ENCODE measurements around the gene UPK2.

UPK2 gene

DNA sequence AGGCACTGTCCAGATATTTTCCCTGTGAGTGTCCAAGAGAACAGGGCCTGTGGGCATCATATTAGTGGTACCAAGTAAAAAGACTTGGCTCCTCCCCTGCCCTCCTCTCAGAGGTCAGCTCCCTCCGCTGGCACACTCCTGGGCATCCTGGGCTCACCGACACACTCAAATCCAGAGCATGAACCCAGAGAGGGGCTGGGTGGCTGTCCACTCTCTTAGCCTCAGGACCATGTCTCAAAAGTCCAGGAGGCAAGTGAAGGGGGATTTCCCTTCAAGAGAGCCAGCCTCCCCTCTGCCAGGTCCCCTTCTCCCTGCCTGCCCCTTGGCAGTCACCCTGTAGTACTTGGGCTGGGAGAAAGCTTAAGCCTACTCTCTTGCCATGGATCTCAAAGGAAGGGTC, 40.7 kb upstream of the UPK2 start:
- TF ChIP-seq, protein P1, sequence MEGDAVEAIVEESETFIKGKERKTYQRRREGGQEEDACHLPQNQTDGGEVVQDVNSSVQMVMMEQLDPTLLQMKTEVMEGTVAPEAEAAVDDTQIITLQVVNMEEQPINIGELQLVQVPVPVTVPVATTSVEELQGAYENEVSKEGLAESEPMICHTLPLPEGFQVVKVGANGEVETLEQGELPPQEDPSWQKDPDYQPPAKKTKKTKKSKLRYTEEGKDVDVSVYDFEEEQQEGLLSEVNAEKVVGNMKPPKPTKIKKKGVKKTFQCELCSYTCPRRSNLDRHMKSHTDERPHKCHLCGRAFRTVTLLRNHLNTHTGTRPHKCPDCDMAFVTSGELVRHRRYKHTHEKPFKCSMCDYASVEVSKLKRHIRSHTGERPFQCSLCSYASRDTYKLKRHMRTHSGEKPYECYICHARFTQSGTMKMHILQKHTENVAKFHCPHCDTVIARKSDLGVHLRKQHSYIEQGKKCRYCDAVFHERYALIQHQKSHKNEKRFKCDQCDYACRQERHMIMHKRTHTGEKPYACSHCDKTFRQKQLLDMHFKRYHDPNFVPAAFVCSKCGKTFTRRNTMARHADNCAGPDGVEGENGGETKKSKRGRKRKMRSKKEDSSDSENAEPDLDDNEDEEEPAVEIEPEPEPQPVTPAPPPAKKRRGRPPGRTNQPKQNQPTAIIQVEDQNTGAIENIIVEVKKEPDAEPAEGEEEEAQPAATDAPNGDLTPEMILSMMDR (IDR thresholded peaks at IDR 0.05): no peak

DNA sequence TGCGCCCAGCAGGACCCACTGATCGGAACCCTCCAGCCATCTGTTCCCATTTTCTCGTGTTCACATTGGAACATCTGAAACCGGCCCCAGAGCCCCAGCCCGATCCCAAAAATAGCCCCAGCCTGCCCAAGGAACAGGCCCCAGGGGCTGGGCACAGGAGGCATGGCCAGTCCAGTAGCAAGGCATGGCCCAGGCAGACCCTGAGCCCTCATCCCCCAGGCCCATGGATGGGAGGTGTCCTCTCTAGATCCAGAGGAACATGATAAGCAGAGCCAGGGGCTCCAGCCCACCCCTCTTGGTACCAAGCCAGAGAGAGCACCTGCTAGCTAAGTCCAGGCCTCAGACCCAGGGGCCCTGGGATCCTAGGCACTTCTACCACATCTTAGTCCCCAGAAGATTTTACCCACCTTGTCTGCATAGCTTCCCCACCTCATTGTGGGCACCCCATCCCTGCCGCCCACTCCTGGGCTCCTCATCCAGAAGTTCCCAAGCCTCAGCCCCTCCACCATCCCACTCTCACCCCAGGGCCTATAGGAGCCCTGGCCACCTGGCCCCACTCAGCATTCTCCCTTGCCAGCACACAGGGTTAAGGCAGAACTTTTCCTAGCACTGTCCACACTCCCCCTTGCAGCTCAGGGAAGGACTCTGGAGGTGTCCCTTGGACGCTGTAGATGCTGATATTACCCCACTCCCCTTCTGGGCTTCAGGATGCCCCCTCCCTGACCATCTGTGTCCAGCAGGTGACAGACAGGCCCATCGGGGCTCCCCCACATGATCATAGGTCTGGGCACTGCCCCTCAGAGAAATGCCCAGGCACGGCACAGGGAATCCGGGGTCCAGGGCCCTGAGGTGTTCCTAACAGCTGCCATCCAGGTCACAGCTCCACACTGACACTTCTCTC, 39.9 kb upstream of the UPK2 start:
- TF ChIP-seq, protein P1 (IDR thresholded peaks at IDR 0.05): no peak

DNA sequence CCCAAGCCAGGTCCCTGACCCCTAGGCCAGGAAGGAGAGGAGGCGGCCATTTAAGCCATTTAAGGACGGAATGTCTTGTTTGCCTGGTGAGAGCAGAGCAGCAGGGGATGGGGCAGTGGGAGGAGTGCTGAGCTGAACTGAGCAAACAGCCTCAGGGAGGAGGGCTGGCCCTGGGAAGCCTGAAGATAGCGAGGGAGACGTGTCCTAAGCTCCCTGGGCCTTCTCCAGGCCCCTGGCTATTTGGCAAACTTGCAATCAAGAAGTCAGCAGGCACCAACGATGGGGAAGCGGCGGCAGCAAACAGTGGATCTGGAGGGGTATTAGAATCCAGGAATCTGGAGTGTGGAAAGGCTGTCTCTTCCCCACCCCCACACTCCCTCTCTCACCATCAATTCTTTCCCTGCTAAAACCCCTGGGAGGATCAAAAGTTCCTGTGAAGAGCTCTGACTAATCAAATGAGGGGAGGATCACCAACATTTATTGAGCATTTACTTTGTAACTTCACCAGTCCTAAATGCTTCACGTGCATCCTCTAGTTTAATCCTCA, 39.2 kb upstream of the UPK2 start:
- TF ChIP-seq, protein P1 (IDR thresholded peaks at IDR 0.05): no peak

DNA sequence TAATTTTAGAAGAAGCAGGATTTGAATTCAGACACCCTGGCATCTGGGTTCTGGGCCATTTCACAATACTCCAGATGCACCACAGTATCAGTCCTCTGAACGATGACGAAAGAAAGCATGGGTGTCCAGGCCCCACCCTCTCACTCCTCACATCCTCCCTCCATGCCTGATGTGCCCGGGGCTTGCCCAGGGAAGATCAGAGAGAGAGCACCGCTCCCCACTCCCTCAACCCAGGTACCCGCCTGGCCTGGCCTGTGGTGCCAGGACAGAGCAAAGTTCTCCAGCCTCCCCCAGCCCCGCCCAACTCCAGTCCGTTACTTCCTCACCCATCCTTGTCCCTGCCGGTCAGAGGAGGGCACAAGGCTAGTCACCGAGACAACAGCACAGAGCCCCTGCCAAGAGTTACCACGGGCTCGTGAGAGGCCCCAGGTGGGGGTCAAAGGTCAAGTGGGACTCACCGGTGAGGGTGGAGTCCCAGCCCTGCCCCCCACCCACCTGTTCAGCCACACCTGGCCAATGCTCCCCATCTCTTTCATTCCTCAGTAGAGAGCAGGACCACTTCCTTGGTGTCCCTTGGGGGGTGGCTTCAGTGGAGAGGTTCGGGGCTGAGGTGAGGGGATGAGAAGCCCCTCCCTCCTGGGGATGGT, 38.5 kb upstream of the UPK2 start:
- TF ChIP-seq, protein P1 (IDR thresholded peaks at IDR 0.05): no peak

DNA sequence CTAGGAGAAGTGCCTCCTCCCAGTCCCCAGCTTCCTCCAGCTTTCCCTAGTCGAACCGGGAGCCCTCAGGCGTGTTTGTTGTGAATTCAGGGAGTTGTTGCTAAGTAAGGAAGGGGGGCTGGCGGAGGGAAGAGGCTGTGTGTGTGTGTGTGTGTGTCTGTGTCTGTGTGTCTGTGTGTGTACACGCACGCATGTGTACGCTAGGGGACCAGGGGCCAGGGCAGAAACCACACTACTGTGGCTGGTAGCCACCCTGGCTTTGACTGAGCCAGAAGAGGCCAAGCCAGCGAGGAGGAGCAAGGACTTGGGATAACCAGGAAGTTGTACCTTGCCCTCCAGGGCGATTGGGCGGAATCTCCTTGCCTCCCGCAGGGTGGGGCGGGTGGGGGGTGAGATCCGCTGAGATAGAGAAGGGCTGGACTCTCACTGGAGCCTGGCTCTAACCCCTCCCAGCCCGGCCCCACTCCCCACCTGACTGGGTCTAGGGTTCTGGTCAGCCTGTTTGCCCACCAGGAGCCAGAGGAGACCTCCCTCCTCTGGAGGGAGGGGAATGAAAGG, 37.9 kb upstream of the UPK2 start:
- TF ChIP-seq, protein P1 (IDR thresholded peaks at IDR 0.05): no peak

DNA sequence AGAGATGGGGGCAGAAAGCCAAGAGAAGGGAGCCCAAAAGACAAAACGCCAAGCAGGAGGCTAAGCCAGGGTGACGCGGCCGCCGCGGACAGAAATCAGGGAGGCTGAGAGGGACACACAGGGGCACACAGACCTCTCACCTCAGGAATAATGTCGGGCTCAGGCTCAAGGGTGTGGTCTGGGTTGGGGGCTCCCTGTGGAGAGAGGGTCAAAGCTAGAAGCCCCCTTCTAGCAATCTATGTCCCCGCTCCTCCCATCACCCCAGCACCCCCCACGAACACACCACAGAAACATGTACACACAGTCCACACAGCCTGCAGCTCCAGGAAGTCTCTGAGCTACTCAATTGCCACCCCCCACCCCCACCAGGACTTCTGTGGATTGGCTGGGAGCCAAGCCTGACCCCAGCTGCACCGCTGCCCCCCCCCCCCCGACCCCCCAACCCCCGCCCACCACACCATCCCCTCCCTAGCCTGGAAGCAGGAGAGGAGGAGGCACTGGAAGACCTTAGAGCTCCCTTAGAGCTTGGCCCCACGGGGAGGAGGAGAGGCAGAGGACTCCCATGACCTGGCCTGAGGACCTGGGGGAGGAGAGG, 37.3 kb upstream of the UPK2 start:
- TF ChIP-seq, protein P1 (IDR thresholded peaks at IDR 0.05): no peak
